GM21360 (cell line): Measurements from ENCODE around the gene RAB11FIP5.

Experiments
- ATAC-seq: cut with Tn5 transposase; IDR thresholded peaks from one replicate; pipeline ENCODE4 v1.9.1; 2021; ENCODE audit warnings: mild to moderate bottlenecking, moderate library complexity; ENCODE audit not compliant: unreplicated experiment

Gene RAB11FIP5

DNA sequence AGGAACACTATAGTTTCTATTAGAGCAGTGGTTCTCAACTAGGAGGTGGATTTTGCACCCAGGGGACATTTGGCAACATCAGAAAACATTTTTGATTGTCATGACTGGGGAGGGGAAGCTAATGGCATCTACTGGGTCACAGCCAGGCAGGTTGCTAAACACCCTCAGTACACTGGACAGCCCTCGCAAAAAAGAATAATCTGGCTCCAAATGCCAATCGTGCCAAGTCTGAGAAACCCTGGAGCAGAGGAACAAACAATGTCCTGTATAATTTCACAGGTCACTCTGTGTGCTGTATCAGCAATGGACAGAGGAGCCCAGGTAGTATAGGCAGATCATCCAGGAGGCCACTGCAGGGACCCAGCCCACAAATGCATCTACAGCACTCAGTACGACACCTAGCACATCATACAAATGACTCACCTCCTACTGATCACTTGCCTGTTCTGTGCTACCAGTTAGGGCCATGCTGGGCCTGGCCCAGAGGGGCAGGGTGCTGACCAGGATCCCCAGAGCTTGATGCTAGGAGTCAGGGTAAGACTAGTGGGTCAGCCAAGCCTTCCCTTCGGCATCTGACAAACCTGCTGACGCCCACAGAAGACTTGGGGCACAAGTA lies 78.9 kb downstream of the RAB11FIP5 start:
- ATAC-seq: no peak

GRCh38 chr2:73033142-73033765 lies 79.5 kb downstream of the RAB11FIP5 start:
- no peak for ATAC-seq

GRCh38 chr2:73032702-73033097 lies 80.0 kb downstream of the RAB11FIP5 start:
- no peak for ATAC-seq

DNA sequence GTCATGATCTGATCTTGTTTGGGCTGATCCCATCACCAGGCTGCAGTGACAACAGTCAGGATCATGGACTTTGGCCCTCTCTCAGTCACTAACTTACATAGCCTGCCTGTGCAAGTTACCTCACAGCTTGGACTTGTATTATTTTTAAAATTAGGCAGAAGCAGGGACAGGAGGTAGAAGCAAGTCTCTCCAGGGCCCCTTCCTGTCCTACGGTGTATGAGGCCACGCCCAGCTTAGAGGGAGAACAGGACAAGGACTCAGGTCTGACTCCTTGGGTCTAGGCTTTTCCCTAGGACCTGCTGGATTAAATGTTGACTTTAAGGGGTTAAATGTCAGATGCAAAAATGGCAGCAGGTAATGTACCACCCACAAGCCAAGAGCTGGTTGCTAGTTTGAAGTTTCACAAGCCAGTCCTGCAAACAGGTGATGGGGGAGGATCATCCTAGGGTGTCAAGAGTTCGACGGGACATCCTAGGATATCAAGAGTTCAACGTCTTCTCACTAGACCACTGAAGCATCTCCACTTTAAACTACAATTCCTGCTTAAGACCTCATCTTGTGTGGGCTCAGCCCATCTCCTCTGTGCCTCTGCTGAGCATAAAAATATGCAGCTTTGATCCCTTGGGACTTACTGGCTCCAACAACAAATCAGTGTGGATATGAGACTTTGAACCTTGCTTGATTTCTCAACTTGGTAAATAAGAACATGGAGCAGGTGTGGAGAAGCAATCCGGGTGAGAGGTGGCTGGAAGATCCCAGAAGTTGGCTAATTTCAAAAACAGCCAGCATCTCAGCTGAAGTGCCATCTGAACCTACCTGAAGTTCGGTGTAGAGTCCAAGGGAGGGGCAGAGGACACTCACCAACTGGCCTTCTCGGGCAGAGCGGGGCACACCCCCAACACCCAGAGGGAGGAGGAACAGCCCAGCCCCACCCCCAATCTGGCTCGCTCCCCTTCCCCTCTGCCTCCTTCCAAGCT lies 80.7 kb downstream of the RAB11FIP5 start:
- ATAC-seq: no peak

GRCh38 chr2:73031095-73031678 lies 81.6 kb downstream of the RAB11FIP5 start:
- ATAC-seq: no peak

GRCh38 chr2:73028841-73029240 lies 83.9 kb downstream of the RAB11FIP5 start:
- no peak for ATAC-seq

GRCh38 chr2:73027340-73027739 lies 85.4 kb downstream of the RAB11FIP5 start:
- ATAC-seq: no peak

DNA sequence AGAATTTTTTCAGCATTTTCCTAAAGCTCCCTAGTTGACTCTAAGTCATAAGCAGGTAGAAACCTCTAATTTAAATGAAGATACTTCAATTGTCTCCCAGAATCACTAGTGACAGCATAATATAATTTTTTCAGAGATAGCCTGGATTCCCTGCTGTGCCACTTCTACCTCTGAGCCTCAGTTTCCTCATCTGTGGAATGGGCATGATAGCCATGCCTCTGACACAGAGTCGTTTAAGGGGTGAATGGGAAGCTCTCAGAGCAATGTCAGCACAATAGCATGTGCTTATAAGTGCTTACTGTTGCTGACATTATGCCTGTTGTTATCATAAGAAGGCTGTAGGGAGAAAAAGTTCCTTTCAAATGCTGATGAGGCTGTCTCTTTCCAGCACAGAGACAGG lies 89.3 kb downstream of the RAB11FIP5 start:
- no peak for ATAC-seq
